Right lobe of liver (tissue), 6 donors: Measurements from ENCODE around the gene ACP1. TPM values are rescaled to one million over a fixed set of nuclear protein-coding genes. Genes with fewer than 3 reads are reported as not detected.

Source experiments
- ATAC-seq, 4 donors: fragments of 200-7000 bp; cut with Tn5 transposase; one replicate each; pipeline ENCODE4 v1.9.1; 2020; ENCODE audit warnings: mild to moderate bottlenecking in 4 of 4, moderate library complexity in 4 of 4
- DNase-seq, 3 donors: peaks; one replicate each; pipeline ENCODE4 v3.0.0-alpha.2; 2020
- H3K27ac ChIP-seq, 3 donors: fragments of 200-600 bp; one replicate each; pipeline ENCODE4 v1.8.0; 2022
- H3K27me3 ChIP-seq, 2 donors: fragments of 200-600 bp; one replicate each; pipeline ENCODE4 v1.8.0; 2022
- H3K36me3 ChIP-seq, 4 donors: fragments of 200-600 bp; sonication (generic) in 1 of 4; one replicate each; pipeline versions ENCODE4 v1.5.1 to v1.8.0; 2017 to 2022; ENCODE audit warnings: control low read depth in 1 of 4
- H3K4me1 ChIP-seq, 4 donors: fragments of 200-600 bp; sonication (generic) in 1 of 4; one replicate each; pipeline versions ENCODE4 v1.5.1 to v1.8.0; 2017 to 2022; ENCODE audit warnings: control low read depth in 1 of 4
- H3K4me3 ChIP-seq, 3 donors: fragments of 200-600 bp; one replicate each; pipeline ENCODE4 v1.8.0; 2022
- H3K9me3 ChIP-seq, 4 donors: fragments of 200-600 bp; sonication (generic) in 1 of 4; one replicate each; pipeline versions ENCODE4 v1.5.1 to v1.8.0; 2017 to 2022; ENCODE audit warnings: control low read depth in 1 of 4
- POLR2A ChIP-seq: fragments of 450-650 bp; IDR thresholded peaks from one replicate; pipeline ENCODE4 v1.6.1; 2017; ENCODE audit warnings: antibody characterized with exemption, mild to moderate bottlenecking
- WGBS: methylation state at CpG from one replicate; pipeline ENCODE4 v1.1.6; 2018; ENCODE audit warnings: low coverage, low lambda C conversion rate; ENCODE audit not compliant: insufficient coverage; ENCODE audit errors: missing lambda C conversion rate; 5-methylcytosine and 5-hydroxymethylcytosine counted together
- intact Hi-C, 2 donors: fragments of 100-400 bp; cut with DNase I; formaldehyde crosslinking; loops; one replicate each; pipeline versions ENCODE4 v1.11.2 to v1.14.1; 2022
- total RNA-seq, 6 experiments: library from RNA; depleted of rRNA in 2 of 6; stranded (reverse); fragments of >200 nt in 2 of 6; fragmentation: NEBNext Ultra II Directional in 3 of 6; extraction: Animal tissue kit (Norgen Biotek cat#: 25700) in 3 of 6; gene quantifications; one replicate each; pipeline versions ENCODE4 v1.1.0 to v1.2.4, GENCODE V29; 2016 to 2023
- TF ChIP-seq, protein P1 (sequence below), 4 donors: fragments of 200-600 bp in 3 of 4; fragments of 450-650 bp in 1 of 4; IDR thresholded peaks; one replicate each; pipeline versions ENCODE4 v1.5.1 to v1.8.0; 2016 to 2022; ENCODE audit warnings: antibody characterized with exemption in 4 of 4, mild to moderate bottlenecking in 2 of 4
- donor health status: DM: no; HTN: yes; CAD: no.
- donor health status: DM: no; HTN: no; CAD: no.
- donor health status: DM: no; HTN: no; CAD: no.
- donor health status: DM: no; HTN: yes; CAD: no.
- donor health status: DM: no; HTN: yes; CAD: no.

The ACP1 gene
- total RNA-seq, 6 experiments from 2014 or later: 52.1 to 72.1 (median 60.3) TPM

DNA sequence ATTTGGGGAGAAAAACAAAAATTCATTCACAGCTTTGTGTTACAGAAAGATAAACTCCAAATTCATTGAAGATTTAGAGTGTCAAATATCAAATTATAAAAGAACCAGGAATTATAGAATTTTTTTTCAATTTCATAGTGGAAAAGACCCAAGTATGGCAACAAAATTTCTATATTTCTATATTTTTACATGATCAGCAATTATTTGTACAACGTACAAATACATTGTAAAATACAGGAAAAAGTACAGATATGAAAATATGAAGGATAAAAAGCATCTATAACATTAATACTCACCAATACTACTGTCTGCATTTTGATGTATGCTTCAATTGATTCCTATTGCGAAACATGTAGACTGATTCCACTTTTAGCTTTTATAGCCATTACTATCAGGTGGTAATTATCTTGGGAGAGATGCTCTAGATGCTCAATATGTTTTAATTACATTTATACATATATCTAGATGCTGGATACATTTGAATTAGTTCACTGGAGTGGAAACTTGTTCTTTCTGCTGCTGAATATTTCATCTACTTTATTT, 4.9 kb upstream of the ACP1 start:
- Histone ChIP-seq H3K9me3 (no peaks in the 10 kb centered on the region), H3K4me1 (peaks cover 0 to 21% (median 4%) of the 10 kb centered on the region in 4 donors), H3K27ac (peak overlapping the region in 1 of 3 donors; percentile 85), H3K27me3 (no peaks in the 10 kb centered on the region), H3K4me3 (no peak overlapping the region), H3K36me3 (no peaks in the 10 kb centered on the region)
- 90% methylated on average over 2 of the region's 2 CpGs for WGBS
- TF ChIP-seq, protein P1, sequence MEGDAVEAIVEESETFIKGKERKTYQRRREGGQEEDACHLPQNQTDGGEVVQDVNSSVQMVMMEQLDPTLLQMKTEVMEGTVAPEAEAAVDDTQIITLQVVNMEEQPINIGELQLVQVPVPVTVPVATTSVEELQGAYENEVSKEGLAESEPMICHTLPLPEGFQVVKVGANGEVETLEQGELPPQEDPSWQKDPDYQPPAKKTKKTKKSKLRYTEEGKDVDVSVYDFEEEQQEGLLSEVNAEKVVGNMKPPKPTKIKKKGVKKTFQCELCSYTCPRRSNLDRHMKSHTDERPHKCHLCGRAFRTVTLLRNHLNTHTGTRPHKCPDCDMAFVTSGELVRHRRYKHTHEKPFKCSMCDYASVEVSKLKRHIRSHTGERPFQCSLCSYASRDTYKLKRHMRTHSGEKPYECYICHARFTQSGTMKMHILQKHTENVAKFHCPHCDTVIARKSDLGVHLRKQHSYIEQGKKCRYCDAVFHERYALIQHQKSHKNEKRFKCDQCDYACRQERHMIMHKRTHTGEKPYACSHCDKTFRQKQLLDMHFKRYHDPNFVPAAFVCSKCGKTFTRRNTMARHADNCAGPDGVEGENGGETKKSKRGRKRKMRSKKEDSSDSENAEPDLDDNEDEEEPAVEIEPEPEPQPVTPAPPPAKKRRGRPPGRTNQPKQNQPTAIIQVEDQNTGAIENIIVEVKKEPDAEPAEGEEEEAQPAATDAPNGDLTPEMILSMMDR (IDR thresholded peaks at IDR 0.05): no peak
- TF ChIP-seq POLR2A: no peak
- intact Hi-C loops: no loop called here
- no peak for ATAC-seq
- no peak for DNase-seq

DNA sequence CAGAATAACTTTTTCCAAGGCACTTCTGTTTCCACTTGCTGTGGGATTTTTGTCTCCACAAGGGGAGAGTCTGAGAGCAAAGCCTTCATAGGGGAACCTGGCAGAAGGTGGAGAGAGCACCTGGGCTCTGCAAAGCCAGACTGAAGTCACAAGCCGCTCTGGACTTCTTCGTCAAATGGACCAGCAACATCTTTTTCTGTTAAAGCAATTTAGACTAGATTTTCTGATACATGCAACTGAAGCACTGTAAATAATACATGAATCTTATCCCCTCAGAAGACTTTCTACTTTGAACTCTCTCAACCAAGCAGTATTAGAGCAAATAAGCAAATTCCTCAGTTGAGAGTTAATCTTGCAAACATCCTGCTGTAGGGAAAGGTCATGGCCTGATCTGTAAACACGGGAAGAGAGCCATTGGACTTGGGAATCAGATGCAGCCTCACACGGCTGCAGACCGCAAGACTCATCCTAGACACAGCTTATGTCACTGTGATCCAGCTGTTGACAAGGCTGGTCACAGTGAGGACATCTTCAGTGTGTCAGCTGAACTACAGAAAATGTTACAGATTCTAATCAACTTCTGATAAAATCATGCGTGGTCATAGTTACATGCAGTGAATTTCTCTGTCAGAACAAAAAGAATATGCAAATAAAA, 4.1 kb upstream of the ACP1 start:
- Histone ChIP-seq H3K4me3 (no peak overlapping the region), H3K9me3 (no peaks in the 10 kb centered on the region), H3K36me3 (no peaks in the 10 kb centered on the region), H3K27ac (peak overlapping the region; percentile 13 to 85 (median 39)), H3K4me1 (peaks cover 0 to 23% (median 5%) of the 10 kb centered on the region in 4 donors), H3K27me3 (no peaks in the 10 kb centered on the region)
- DNase-seq (peak; percentile 40 to 72 (median 63)), ATAC-seq (peak; percentile 71 to 81 (median 77))
- TF ChIP-seq, protein P1 (IDR thresholded peaks at IDR 0.05): peak in 1 of 4 donors; percentile 5
- TF ChIP-seq POLR2A: no peak
- intact Hi-C loops: no loop called here
- WGBS: 19% methylated on average over 6 of the region's 6 CpGs

DNA sequence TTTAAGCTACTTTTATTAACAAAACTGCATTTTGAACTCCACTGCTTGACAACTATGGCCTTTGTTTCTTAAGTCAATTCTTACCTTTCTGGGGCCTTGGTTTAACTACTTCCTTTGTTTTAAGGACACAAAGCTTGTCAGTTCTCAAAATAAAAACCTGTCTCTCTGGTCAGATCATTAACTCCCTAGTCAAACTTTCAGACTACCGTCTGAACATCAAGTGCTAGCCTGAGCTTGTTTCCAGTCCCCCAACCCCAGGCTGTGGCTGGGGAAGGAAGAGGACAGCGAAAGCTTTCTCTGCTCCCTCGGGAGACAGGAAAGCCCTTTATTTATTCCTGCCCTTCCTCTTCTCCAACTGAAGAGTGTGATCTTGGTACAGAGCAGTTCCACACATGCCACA, 2.6 kb upstream of the ACP1 start:
- no peak for ATAC-seq
- H3K4me1 ChIP-seq: peaks cover 0 to 25% (median 13%) of the 10 kb centered on the region in 4 donors
- peak overlapping the region in 1 of 3 donors; percentile 85 for H3K27ac ChIP-seq
- H3K9me3 ChIP-seq: no peaks in the 10 kb centered on the region
- intact Hi-C loops: no loop called here
- WGBS: 54% methylated on average over 3 of the region's 3 CpGs
- DNase-seq: no peak
- H3K36me3 ChIP-seq: no peaks in the 10 kb centered on the region
- H3K27me3 ChIP-seq: no peaks in the 10 kb centered on the region
- TF ChIP-seq POLR2A: no peak
- TF ChIP-seq, protein P1 (IDR thresholded peaks at IDR 0.05): no peak
- no peak overlapping the region for H3K4me3 ChIP-seq

DNA sequence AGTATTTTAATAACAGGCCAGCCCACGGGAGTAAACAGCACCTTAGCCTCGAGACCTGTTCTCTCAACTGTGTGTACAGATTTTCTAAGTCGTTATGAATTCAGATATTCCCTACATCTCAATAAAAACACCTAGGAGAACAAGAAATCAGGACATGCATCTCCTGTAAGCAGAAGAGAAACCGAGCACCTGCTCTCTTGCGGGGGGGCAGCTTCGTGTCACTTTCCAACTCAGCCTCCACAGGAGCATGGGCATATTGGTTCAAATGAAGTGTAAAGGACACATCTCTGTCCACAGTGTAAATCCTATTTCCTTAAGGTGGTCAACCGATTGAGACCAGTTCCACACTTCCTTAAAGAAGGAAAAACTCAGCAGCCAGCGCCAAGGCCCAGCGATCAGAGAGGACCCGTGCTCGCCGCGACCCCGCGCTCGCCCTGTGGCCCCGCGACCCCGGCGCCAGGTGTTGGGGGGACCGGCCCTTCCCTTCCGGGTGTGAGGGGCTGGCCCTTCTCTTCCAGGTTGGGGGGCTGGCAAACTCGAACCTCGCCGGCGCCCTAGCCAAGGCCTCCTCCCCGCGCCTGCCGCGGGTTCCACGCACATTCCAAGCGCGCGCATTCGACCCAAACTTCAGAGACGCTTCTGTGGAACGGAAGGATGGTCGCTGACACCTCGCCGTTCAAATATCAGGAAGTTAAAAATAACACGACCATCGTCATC, 1.6 kb upstream of the ACP1 start:
- 76% methylated on average over 5 of the region's 42 CpGs for WGBS
- DNase-seq (no peak), ATAC-seq (no peak)
- TF ChIP-seq, protein P1 (IDR thresholded peaks at IDR 0.05): no peak
- TF ChIP-seq POLR2A: no peak
- peak overlapping the region; percentile 62 to 80 (median 76) for H3K4me3 ChIP-seq
- intact Hi-C loops: no loop called here
- H3K27ac ChIP-seq: peak overlapping the region in 2 of 3 donors; percentile 73 to 85
- no peaks in the 10 kb centered on the region for H3K27me3 ChIP-seq
- peaks cover 0 to 25% (median 13%) of the 10 kb centered on the region in 4 donors for H3K4me1 ChIP-seq
- no peaks in the 10 kb centered on the region for H3K36me3 ChIP-seq
- no peaks in the 10 kb centered on the region for H3K9me3 ChIP-seq
